Measurements from ENCODE around the gene HPS4.
"Not testable (repeated sequence)": the region's sequence is repeated elsewhere in the genome, so short reads cannot be mapped to it uniquely, and the experiment has no call there.

Gene HPS4

GRCh38 chr22:26483439-26484359, at the start of gene HPS4, which contains the start of gene SRRD:
TSS of gene HPS4 (minus strand) at chr22:26483783. CDS start at chr22:26481762, 2,021 bp downstream.
TSS of gene SRRD (plus strand) at chr22:26483877. CDS start at chr22:26483891, 14 bp downstream.
- H3K4me3 ChIP-seq (ENCODE audit: low read length in 2 of 2) = peak within 1 kb of the TSS; percentile 89 to 98
- no peaks in the 10 kb centered on the region for H3K27me3 ChIP-seq (ENCODE audit: control insufficient read depth in 2 of 2, insufficient read depth in 2 of 2, low read length in 2 of 2)
- peak within 1 kb of the TSS; percentile 90 to 94 for H3K27ac ChIP-seq (ENCODE audit: low read depth in 2 of 2, low read length in 2 of 2)
- H3K9ac ChIP-seq (ENCODE audit: low read depth in 1 of 2, low read length in 2 of 2) = peak within 1 kb of the TSS; percentile 97 to 99
- H3K4me1 ChIP-seq (ENCODE audit: control insufficient read depth in 2 of 2, insufficient read depth in 2 of 2, low read length in 2 of 2) = peaks cover 34 to 39% of the 10 kb centered on the region in 2 donors
- peaks cover 11 to 13% of the 10 kb centered on the region in 2 donors for H3K36me3 ChIP-seq (ENCODE audit: control insufficient read depth in 2 of 2, insufficient read depth in 2 of 2, low read length in 2 of 2)
- no peaks in the 10 kb centered on the region for H3K9me3 ChIP-seq (ENCODE audit: control insufficient read depth in 2 of 2, low read length in 2 of 2)

GRCh38 chr22:26529345-26529744, 45.8 kb upstream of the HPS4 start:
- peaks cover 2 to 21% of the 10 kb centered on the region in 2 donors for H3K36me3 ChIP-seq (ENCODE audit: control insufficient read depth in 2 of 2, insufficient read depth in 2 of 2, low read length in 2 of 2)
- H3K4me1 ChIP-seq (ENCODE audit: control insufficient read depth in 2 of 2, insufficient read depth in 2 of 2, low read length in 2 of 2) = peaks cover 0 to under 1% of the 10 kb centered on the region in 2 donors
- H3K9ac ChIP-seq (ENCODE audit: low read depth in 1 of 2, low read length in 2 of 2) = no peak overlapping the region
- H3K4me3 ChIP-seq (ENCODE audit: low read length in 2 of 2) = no peak overlapping the region
- H3K27ac ChIP-seq (ENCODE audit: low read depth in 2 of 2, low read length in 2 of 2) = no peak overlapping the region
- no peaks in the 10 kb centered on the region for H3K9me3 ChIP-seq (ENCODE audit: control insufficient read depth in 2 of 2, low read length in 2 of 2)
- H3K27me3 ChIP-seq (ENCODE audit: control insufficient read depth in 2 of 2, insufficient read depth in 2 of 2, low read length in 2 of 2) = no peaks in the 10 kb centered on the region

DNA sequence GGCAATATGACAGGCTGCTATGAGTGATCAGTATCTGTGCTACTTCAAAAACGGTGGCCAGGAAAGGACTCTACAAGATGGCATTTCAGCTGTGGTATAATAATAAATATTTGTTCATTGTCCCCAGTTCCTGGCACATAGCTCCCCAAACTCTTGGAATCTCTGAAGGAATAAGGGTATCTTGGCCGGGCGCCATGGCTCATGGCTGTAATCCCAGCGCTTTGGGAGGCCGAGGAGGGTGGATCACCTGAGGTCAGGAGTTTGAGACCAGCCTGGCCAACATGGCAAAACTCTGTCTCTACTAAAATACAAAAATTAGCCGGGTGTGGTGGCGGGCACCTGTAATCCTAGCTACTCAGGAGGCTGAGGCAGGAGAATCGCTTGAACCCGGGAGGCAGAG, 44.9 kb upstream of the HPS4 start:
- not testable (repeated sequence) for H3K4me3 ChIP-seq (ENCODE audit: low read length in 2 of 2); H3K9ac ChIP-seq (ENCODE audit: low read depth in 1 of 2, low read length in 2 of 2); H3K9me3 ChIP-seq (ENCODE audit: control insufficient read depth in 2 of 2, low read length in 2 of 2); H3K27me3 ChIP-seq (ENCODE audit: control insufficient read depth in 2 of 2, insufficient read depth in 2 of 2, low read length in 2 of 2); H3K27ac ChIP-seq (ENCODE audit: low read depth in 2 of 2, low read length in 2 of 2); H3K4me1 ChIP-seq (ENCODE audit: control insufficient read depth in 2 of 2, insufficient read depth in 2 of 2, low read length in 2 of 2)
- H3K36me3 ChIP-seq (ENCODE audit: control insufficient read depth in 2 of 2, insufficient read depth in 2 of 2, low read length in 2 of 2) = peaks cover 2 to 21% of the 10 kb centered on the region in 2 donors

DNA sequence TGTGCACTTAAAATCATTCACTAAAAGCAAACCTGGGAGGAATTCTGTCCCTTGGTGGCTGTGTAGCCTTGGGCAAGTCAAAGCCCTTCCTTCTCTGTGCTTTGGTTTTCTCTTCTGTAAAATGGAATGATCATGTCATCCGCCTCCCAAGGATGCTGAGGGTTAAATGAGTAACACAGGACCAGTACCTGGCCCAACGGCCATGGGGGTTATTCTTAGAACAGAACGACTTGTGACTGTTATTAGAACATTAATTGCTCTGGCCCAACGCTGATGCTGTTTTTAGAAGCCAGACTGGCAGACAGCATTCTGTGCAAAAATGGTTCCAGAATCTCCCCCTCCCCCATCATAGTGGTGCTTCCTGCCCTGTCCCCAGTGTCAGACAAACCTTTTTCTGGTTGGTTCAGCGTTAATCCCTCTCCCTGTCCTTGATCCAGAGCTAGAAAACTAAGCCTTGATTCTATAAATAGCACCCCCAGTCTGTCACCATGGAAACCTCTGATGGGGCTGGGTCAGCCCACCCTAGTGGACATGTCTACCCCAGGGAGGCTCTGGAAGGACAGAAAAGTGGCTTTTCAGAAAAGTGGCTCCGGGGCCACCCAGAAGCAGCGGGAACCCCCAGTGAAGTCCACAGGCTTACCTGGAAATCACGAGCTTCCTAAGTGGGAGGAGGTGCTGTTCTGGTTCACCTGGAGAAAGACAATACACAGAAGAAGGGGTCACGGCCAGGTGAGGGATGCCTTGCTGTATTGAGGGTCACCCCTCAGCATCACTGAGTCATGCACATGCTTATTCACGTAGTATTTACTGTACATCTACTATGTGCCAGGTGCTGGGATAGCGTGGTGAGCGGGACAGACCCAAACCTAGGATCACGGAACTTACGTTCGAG, 44.2 kb upstream of the HPS4 start:
- peaks cover 2 to 21% of the 10 kb centered on the region in 2 donors for H3K36me3 ChIP-seq (ENCODE audit: control insufficient read depth in 2 of 2, insufficient read depth in 2 of 2, low read length in 2 of 2)
- no peaks in the 10 kb centered on the region for H3K4me1 ChIP-seq (ENCODE audit: control insufficient read depth in 2 of 2, insufficient read depth in 2 of 2, low read length in 2 of 2)
- H3K4me3 ChIP-seq (ENCODE audit: low read length in 2 of 2) = no peak overlapping the region

DNA sequence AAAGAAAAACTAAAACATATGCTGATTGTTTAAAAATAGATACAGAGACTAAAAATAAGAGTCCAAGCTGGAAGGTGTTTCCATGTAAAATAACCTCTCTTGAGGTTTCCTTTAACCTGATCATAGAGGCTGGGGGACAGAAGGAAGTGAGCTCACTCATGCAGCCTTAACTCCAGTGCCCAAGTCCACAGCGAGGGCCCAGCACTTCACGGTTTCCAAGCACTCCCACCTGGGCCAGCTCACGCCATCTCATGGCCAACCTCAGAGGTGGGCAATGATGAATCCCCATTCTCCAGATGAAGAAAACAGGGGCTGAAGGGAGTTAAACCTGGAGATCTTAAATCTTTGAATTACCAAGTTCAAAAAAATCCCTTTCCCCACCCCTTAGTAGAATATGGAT, 43.6 kb upstream of the HPS4 start:
- H3K4me1 ChIP-seq (ENCODE audit: control insufficient read depth in 2 of 2, insufficient read depth in 2 of 2, low read length in 2 of 2) = no peaks in the 10 kb centered on the region
- no peak overlapping the region for H3K4me3 ChIP-seq (ENCODE audit: low read length in 2 of 2)

More for the DNA sequence above, 44.2 kb upstream of the HPS4 start:
- Histone ChIP-seq H3K9ac (ENCODE audit: low read depth in 1 of 2, low read length in 2 of 2) (no peak overlapping the region), H3K9me3 (ENCODE audit: control insufficient read depth in 2 of 2, low read length in 2 of 2) (no peaks in the 10 kb centered on the region), H3K27me3 (ENCODE audit: control insufficient read depth in 2 of 2, insufficient read depth in 2 of 2, low read length in 2 of 2) (no peaks in the 10 kb centered on the region), H3K27ac (ENCODE audit: low read depth in 2 of 2, low read length in 2 of 2) (no peak overlapping the region)

GRCh38 chr22:26525946-26526564, 42.5 kb upstream of the HPS4 start:
- Histone ChIP-seq H3K9ac (ENCODE audit: low read depth in 1 of 2, low read length in 2 of 2) (no peak overlapping the region), H3K4me3 (ENCODE audit: low read length in 2 of 2) (no peak overlapping the region), H3K9me3 (ENCODE audit: control insufficient read depth in 2 of 2, low read length in 2 of 2) (no peaks in the 10 kb centered on the region), H3K36me3 (ENCODE audit: control insufficient read depth in 2 of 2, insufficient read depth in 2 of 2, low read length in 2 of 2) (peaks cover 0 to 14% of the 10 kb centered on the region in 2 donors), H3K4me1 (ENCODE audit: control insufficient read depth in 2 of 2, insufficient read depth in 2 of 2, low read length in 2 of 2) (no peaks in the 10 kb centered on the region), H3K27me3 (ENCODE audit: control insufficient read depth in 2 of 2, insufficient read depth in 2 of 2, low read length in 2 of 2) (no peaks in the 10 kb centered on the region), H3K27ac (ENCODE audit: low read depth in 2 of 2, low read length in 2 of 2) (no peak overlapping the region)

More for the DNA sequence above, 43.6 kb upstream of the HPS4 start:
- H3K9me3 ChIP-seq (ENCODE audit: control insufficient read depth in 2 of 2, low read length in 2 of 2) = no peaks in the 10 kb centered on the region
- no peaks in the 10 kb centered on the region for H3K27me3 ChIP-seq (ENCODE audit: control insufficient read depth in 2 of 2, insufficient read depth in 2 of 2, low read length in 2 of 2)
- H3K27ac ChIP-seq (ENCODE audit: low read depth in 2 of 2, low read length in 2 of 2) = no peak overlapping the region
- H3K36me3 ChIP-seq (ENCODE audit: control insufficient read depth in 2 of 2, insufficient read depth in 2 of 2, low read length in 2 of 2) = peaks cover 2 to 21% of the 10 kb centered on the region in 2 donors
- no peak overlapping the region for H3K9ac ChIP-seq (ENCODE audit: low read depth in 1 of 2, low read length in 2 of 2)

- Histone ChIP-seq H3K9me3 (ENCODE audit: control insufficient read depth in 2 of 2, low read length in 2 of 2) (no peaks in the 10 kb centered on the region), H3K27me3 (ENCODE audit: control insufficient read depth in 2 of 2, insufficient read depth in 2 of 2, low read length in 2 of 2) (no peaks in the 10 kb centered on the region), H3K4me1 (ENCODE audit: control insufficient read depth in 2 of 2, insufficient read depth in 2 of 2, low read length in 2 of 2) (no peaks in the 10 kb centered on the region), H3K36me3 (ENCODE audit: control insufficient read depth in 2 of 2, insufficient read depth in 2 of 2, low read length in 2 of 2) (peaks cover 0 to 8% of the 10 kb centered on the region in 2 donors), H3K9ac (ENCODE audit: low read depth in 1 of 2, low read length in 2 of 2) (no peak overlapping the region), H3K27ac (ENCODE audit: low read depth in 2 of 2, low read length in 2 of 2) (no peak overlapping the region), H3K4me3 (ENCODE audit: low read length in 2 of 2) (no peak overlapping the region)
Measured at GRCh38 chr22:26524870-26525269, 41.3 kb upstream of the HPS4 start.

- Histone ChIP-seq H3K36me3 (ENCODE audit: control insufficient read depth in 2 of 2, insufficient read depth in 2 of 2, low read length in 2 of 2) (peaks cover 0 to 7% of the 10 kb centered on the region in 2 donors), H3K9ac (ENCODE audit: low read depth in 1 of 2, low read length in 2 of 2) (no peak overlapping the region), H3K27ac (ENCODE audit: low read depth in 2 of 2, low read length in 2 of 2) (no peak overlapping the region), H3K9me3 (ENCODE audit: control insufficient read depth in 2 of 2, low read length in 2 of 2) (no peaks in the 10 kb centered on the region), H3K4me3 (ENCODE audit: low read length in 2 of 2) (no peak overlapping the region), H3K27me3 (ENCODE audit: control insufficient read depth in 2 of 2, insufficient read depth in 2 of 2, low read length in 2 of 2) (no peaks in the 10 kb centered on the region), H3K4me1 (ENCODE audit: control insufficient read depth in 2 of 2, insufficient read depth in 2 of 2, low read length in 2 of 2) (no peaks in the 10 kb centered on the region)
Measured at GRCh38 chr22:26522592-26522991, 39.0 kb upstream of the HPS4 start.

DNA sequence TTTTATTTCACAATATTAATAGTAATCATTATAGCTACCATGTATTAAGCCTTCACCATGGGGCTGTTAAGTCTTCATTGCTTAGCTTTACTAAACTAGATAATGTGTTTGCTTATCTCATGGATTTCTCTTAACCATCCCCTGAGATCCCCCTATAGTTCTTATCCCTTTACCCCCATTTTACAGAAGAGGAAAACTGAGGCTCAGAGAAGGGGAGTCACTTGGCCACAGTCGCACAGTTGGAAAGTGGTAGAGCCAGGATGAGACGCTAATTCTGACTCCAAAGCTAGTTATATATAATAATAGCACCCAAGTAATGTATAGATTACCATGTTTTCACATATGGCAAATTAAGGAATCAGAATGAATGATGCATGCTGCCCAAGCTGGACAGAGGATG, 38.4 kb upstream of the HPS4 start:
- H3K27me3 ChIP-seq (ENCODE audit: control insufficient read depth in 2 of 2, insufficient read depth in 2 of 2, low read length in 2 of 2) = no peaks in the 10 kb centered on the region
- H3K4me1 ChIP-seq (ENCODE audit: control insufficient read depth in 2 of 2, insufficient read depth in 2 of 2, low read length in 2 of 2) = no peaks in the 10 kb centered on the region
- H3K36me3 ChIP-seq (ENCODE audit: control insufficient read depth in 2 of 2, insufficient read depth in 2 of 2, low read length in 2 of 2) = peaks cover 0 to 7% of the 10 kb centered on the region in 2 donors
- no peak overlapping the region for H3K4me3 ChIP-seq (ENCODE audit: low read length in 2 of 2)
- no peak overlapping the region for H3K27ac ChIP-seq (ENCODE audit: low read depth in 2 of 2, low read length in 2 of 2)
- no peak overlapping the region for H3K9ac ChIP-seq (ENCODE audit: low read depth in 1 of 2, low read length in 2 of 2)
- no peaks in the 10 kb centered on the region for H3K9me3 ChIP-seq (ENCODE audit: control insufficient read depth in 2 of 2, low read length in 2 of 2)

All from mucosa of rectum (tissue), 2 donors.